Gastroesophageal sphincter (tissue), 4 donors: ENCODE results near the gene RNF144A. TPM values are rescaled to one million over a fixed set of nuclear protein-coding genes. Genes with fewer than 3 reads are reported as not detected.

Experiments
- ATAC-seq: fragments of 150-250 bp; one replicate; pipeline ENCODE4 v1.9.1; 2016; ENCODE audit warnings: mild to moderate bottlenecking, moderate library complexity
- H3K27ac ChIP-seq, 4 donors: fragments of 200-600 bp; sonication (generic) in 3 of 4; 1 replicate in 3 of 4; 2 replicates in 1 of 4; pipeline ENCODE4 v1.5.1; 2016 to 2019
- H3K27me3 ChIP-seq: fragments of 200-600 bp; sonication (generic); one replicate; pipeline ENCODE4 v1.5.1; 2019
- H3K36me3 ChIP-seq, 2 donors: fragments of 200-600 bp; sonication (generic); one replicate each; pipeline ENCODE4 v1.5.1; 2019; ENCODE audit warnings: control low read depth in 1 of 2
- H3K4me1 ChIP-seq, 3 donors: fragments of 200-600 bp; sonication (generic); 1 replicate in 2 of 3; 2 replicates in 1 of 3; pipeline ENCODE4 v1.5.1; 2016 to 2019; ENCODE audit warnings: control low read depth in 2 of 3
- H3K4me3 ChIP-seq, 2 donors: fragments of 200-600 bp; sonication (generic); one replicate each; pipeline ENCODE4 v1.5.1; 2019; ENCODE audit warnings: mild to moderate bottlenecking in 1 of 2, moderate library complexity in 1 of 2
- H3K9me3 ChIP-seq, 3 donors: fragments of 200-600 bp; sonication (generic); one replicate each; pipeline ENCODE4 v1.5.1; 2017 to 2019; ENCODE audit warnings: control low read depth in 2 of 3
- EP300 ChIP-seq: sonication (generic); formaldehyde crosslinking; IDR thresholded peaks from one replicate; pipeline ENCODE4 v1.6.1; 2017; ENCODE audit warnings: antibody characterized with exemption, mild to moderate bottlenecking
- POLR2A ChIP-seq, 2 donors: fragments of 450-650 bp; IDR thresholded peaks; one replicate each; pipeline ENCODE4 v1.6.1; 2017; ENCODE audit warnings: antibody characterized with exemption in 2 of 2, mild to moderate bottlenecking in 2 of 2, moderate library complexity in 1 of 2
- POLR2AphosphoS5 ChIP-seq: sonication (generic); formaldehyde crosslinking; IDR thresholded peaks from one replicate; pipeline ENCODE4 v1.6.1; 2017; ENCODE audit warnings: antibody characterized with exemption
- WGBS, 2 donors: methylation state at CpG; one replicate each; pipeline ENCODE4 v1.1.5; 2018; ENCODE audit warnings: low coverage in 1 of 2; 5-methylcytosine and 5-hydroxymethylcytosine counted together
- total RNA-seq, 4 donors: library from RNA; depleted of rRNA; stranded (reverse); fragments of >200 nt; gene quantifications; one replicate each; pipeline ENCODE4 v1.1.0, GENCODE V29; 2016
- TF ChIP-seq, protein P1 (sequence below), 4 experiments: fragments of 200-600 bp in 2 of 4; fragments of 450-650 bp in 2 of 4; sonication (generic) in 1 of 4; IDR thresholded peaks; one replicate each; pipeline ENCODE4 v1.5.1; 2017 to 2019; ENCODE audit warnings: antibody characterized with exemption in 4 of 4, mild to moderate bottlenecking in 2 of 4, moderate library complexity in 2 of 4

RNF144A gene
- total RNA-seq, 4 donors from 2014 or later, result 7.2 to 12.9 (median 8.8) TPM

DNA sequence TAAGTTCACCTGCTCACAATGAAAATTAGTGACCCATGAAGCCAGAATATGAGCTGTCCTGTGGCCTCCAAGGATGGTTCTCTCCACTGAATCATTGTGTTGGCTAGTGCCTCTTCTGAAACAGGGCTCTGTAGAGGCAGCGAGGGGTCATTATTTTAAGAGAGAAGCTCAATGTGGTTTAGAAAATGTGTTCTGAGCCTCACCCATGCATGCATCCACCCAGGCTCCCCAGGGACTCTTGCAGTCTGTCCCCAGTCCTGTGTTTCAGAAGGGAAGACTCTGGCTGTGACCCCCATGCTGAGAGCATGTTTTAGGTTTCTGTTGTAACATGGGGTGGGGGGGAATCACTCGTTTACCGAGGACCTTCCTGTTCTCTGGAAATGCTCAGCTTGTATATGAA is 135.2 kb downstream of the RNF144A start:
- Histone ChIP-seq H3K4me3 (no peak overlapping the region), H3K36me3 (no peaks in the 10 kb centered on the region), H3K27ac (no peak overlapping the region), H3K9me3 (no peaks in the 10 kb centered on the region), H3K27me3 (peaks cover 20% of the 10 kb centered on the region), H3K4me1 (no peaks in the 10 kb centered on the region)
- no peak for ATAC-seq
- TF ChIP-seq POLR2AphosphoS5 (no peak), EP300 (no peak), POLR2A (IDR thresholded peaks at IDR 0.05) (no peak)
- TF ChIP-seq, protein P1, sequence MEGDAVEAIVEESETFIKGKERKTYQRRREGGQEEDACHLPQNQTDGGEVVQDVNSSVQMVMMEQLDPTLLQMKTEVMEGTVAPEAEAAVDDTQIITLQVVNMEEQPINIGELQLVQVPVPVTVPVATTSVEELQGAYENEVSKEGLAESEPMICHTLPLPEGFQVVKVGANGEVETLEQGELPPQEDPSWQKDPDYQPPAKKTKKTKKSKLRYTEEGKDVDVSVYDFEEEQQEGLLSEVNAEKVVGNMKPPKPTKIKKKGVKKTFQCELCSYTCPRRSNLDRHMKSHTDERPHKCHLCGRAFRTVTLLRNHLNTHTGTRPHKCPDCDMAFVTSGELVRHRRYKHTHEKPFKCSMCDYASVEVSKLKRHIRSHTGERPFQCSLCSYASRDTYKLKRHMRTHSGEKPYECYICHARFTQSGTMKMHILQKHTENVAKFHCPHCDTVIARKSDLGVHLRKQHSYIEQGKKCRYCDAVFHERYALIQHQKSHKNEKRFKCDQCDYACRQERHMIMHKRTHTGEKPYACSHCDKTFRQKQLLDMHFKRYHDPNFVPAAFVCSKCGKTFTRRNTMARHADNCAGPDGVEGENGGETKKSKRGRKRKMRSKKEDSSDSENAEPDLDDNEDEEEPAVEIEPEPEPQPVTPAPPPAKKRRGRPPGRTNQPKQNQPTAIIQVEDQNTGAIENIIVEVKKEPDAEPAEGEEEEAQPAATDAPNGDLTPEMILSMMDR (IDR thresholded peaks at IDR 0.05), result no peak
- WGBS, 2 donors, result 43 to 60% methylated on average over 2 to 3 of the region's 3 CpGs

GRCh38 chr2:7053650-7054265 is 136.5 kb downstream of the RNF144A start:
- ATAC-seq, result no peak
- WGBS, 2 donors, result 41 to 51% methylated on average over 3 of the region's 6 CpGs

DNA sequence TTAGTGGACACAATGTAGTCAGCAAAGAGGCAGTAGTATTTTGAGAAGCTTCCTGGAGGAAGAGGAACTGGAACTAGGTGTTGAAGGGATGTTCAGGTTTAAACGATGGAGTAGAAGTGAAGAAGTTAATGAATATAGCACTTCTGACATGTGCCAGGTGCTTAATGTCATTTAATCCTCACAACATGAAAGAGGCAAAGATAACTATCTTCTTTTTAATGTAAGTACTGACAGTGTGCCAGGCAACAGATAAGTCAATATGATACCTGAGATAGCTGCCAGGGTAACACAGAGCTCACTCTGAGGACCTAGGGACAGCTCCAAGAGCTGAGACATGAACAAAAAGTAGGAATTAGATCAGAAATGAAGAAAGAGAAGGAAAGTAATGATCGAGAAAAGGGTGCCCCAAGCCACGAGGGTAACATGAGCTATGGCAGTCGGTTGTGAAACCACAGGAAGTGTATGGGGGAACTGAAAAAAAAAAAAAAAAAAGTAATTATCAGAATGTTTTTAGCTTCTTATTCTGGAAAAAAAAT is 140.7 kb downstream of the RNF144A start:
- 47 to 58% methylated on average over 3 to 4 of the region's 4 CpGs for WGBS, 2 donors
- TF ChIP-seq POLR2AphosphoS5, result no peak
- no peak for TF ChIP-seq EP300
- TF ChIP-seq, protein P1 (IDR thresholded peaks at IDR 0.05), result no peak
- TF ChIP-seq POLR2A (IDR thresholded peaks at IDR 0.05), result no peak
- Histone ChIP-seq H3K27me3 (no peaks in the 10 kb centered on the region), H3K9me3 (no peaks in the 10 kb centered on the region), H3K36me3 (no peaks in the 10 kb centered on the region), H3K27ac (no peak overlapping the region), H3K4me3 (no peak overlapping the region), H3K4me1 (peaks cover 8 to 21% (median 10%) of the 10 kb centered on the region in 3 donors)
- no peak for ATAC-seq

More at GRCh38 chr2:7053650-7054265, 136.5 kb downstream of the RNF144A start:
- H3K27ac ChIP-seq, result no peak overlapping the region
- peaks cover 20% of the 10 kb centered on the region for H3K27me3 ChIP-seq
- no peaks in the 10 kb centered on the region for H3K36me3 ChIP-seq
- TF ChIP-seq, protein P1 (IDR thresholded peaks at IDR 0.05), result no peak
- TF ChIP-seq POLR2A (IDR thresholded peaks at IDR 0.05) (no peak), POLR2AphosphoS5 (no peak), EP300 (no peak)
- H3K4me3 ChIP-seq, result no peak overlapping the region
- H3K4me1 ChIP-seq, result no peaks in the 10 kb centered on the region
- H3K9me3 ChIP-seq, result no peaks in the 10 kb centered on the region

GRCh38 chr2:7060156-7060555 is 142.9 kb downstream of the RNF144A start:
- WGBS, 2 donors, result 43% methylated on average over 2 of the region's 2 CpGs; no CpG with 5 or more reads in 1 of the 2 donors
- H3K27ac ChIP-seq, result no peak overlapping the region
- TF ChIP-seq EP300 (no peak), POLR2AphosphoS5 (no peak)
- H3K27me3 ChIP-seq, result no peaks in the 10 kb centered on the region
- H3K4me1 ChIP-seq, result peaks cover 8 to 21% (median 10%) of the 10 kb centered on the region in 3 donors
- H3K9me3 ChIP-seq, result no peaks in the 10 kb centered on the region
- H3K36me3 ChIP-seq, result no peaks in the 10 kb centered on the region
- no peak for ATAC-seq
- H3K4me3 ChIP-seq, result no peak overlapping the region

DNA sequence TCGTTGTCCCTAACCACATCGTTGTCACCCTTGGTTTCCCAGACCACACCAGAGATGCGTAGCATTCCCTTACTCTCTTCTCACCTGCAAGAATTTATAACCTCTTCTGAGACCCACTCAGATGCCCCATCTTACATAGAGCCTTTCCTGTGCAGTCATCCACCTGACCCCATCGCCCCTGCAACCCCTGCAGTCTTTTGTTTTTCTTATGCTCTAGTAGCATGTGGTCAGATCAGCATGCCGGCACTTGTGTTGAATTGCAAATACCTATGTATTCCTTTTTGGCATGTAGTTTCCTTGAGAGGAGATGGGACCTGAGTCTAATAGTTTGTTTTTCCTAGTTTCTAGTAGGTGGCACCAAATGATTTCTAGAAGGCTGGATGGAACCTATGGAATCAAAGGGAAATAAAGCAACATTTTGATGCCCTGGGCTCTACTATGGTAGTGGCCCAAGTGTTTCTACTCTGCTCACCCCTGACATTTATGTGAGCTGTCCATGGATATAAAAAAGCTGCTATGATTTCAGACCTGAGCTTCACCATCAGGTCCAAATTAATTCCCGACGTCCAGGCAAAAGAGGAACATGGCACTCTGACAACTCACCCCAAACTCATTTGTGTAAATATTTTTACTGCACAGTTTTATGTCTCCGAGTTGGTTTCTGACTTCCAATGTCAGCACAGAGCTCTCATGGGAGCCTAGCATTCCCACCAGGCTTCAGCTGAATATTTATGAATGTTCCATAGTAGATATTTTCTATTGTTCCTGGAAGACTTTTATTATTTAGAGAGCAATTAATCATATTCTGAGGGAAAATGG is 143.6 kb downstream of the RNF144A start:
- no peak for TF ChIP-seq POLR2AphosphoS5
- TF ChIP-seq POLR2A (IDR thresholded peaks at IDR 0.05), result no peak
- TF ChIP-seq, protein P1 (IDR thresholded peaks at IDR 0.05), result no peak
- TF ChIP-seq EP300, result no peak
- 48 to 50% methylated on average over 7 to 8 of the region's 8 CpGs for WGBS, 2 donors
- no peaks in the 10 kb centered on the region for H3K27me3 ChIP-seq
- no peaks in the 10 kb centered on the region for H3K36me3 ChIP-seq
- H3K4me3 ChIP-seq, result no peak overlapping the region
- no peak for ATAC-seq
- no peaks in the 10 kb centered on the region for H3K9me3 ChIP-seq
- H3K27ac ChIP-seq, result peak overlapping the region in 3 of 4 donors; percentile 8 to 20 (median 14)
- peaks cover 8 to 21% (median 10%) of the 10 kb centered on the region in 3 donors for H3K4me1 ChIP-seq
